Measurements from ENCODE around the gene PCGF1. TPM values are rescaled to one million over a fixed set of nuclear protein-coding genes. Genes with fewer than 3 reads are reported as not detected.

Gene PCGF1
- total and polyA plus RNA-seq, 2 of the 13 experiments (the other 11 are each of a cell fraction or from before 2014, with no cell fraction given), result 20.4 to 22.6 TPM

DNA sequence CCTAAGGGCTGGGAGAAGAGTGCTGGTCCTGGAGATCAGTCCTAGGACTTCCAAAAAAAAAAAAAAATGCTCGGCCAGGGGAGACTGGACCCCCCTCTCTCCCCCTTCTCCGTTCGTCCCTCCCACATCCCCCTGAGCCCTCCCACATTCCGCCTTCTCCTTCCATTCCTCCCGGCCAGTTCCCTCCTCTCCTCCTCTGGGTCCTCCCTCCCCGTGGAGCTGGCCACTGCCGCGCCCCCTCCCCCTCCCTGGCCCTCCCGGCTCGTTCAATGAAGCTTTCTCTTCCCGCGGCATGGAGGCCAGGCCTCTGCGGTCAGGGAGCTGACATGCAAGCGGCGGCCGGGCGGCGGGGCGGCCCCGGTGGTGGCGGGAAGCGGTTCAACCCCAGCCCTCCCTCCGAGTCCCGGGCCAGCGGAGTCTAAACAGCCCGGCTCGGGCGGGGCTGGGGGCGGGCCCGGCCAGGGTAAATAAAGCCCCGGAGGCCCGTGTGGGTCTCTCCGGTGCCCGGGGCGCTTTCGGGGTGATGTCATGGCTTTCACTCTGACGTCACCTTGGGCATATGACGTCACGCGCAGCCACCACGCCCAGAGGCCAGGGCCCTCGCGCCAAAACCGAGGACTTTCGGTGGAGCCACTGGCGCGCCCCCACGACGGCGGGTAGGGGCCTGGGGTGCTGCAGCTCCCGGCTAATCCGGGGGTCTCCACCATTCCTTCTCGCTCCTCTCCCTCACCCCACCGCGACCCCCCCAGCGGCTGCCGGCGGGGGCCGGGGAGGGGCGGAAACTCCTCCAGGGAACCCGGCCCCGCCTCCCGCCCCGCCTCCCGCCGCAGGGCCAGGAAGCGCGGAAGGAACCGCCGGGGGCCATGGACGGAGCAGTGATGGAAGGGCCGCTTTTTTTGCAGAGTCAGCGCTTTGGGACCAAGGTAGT is 46.7 kb upstream of the PCGF1 start, which contains the start of the genes DOK1 and LOXL3 (continued):
- no peak for TF ChIP-seq ZNF318 (CRISPR knock-in tag; IDR thresholded peaks at IDR 0.05)
- TF ChIP-seq, protein P1, sequence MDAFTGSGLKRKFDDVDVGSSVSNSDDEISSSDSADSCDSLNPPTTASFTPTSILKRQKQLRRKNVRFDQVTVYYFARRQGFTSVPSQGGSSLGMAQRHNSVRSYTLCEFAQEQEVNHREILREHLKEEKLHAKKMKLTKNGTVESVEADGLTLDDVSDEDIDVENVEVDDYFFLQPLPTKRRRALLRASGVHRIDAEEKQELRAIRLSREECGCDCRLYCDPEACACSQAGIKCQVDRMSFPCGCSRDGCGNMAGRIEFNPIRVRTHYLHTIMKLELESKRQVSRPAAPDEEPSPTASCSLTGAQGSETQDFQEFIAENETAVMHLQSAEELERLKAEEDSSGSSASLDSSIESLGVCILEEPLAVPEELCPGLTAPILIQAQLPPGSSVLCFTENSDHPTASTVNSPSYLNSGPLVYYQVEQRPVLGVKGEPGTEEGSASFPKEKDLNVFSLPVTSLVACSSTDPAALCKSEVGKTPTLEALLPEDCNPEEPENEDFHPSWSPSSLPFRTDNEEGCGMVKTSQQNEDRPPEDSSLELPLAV (CRISPR knock-in tag; conservative IDR thresholded peaks at IDR 0.05; ENCODE audit: low read depth), result no peak
- no peak for TF ChIP-seq JUNB (CRISPR knock-in tag; IDR thresholded peaks at IDR 0.05; ENCODE audit: borderline replicate concordance)
- no peak for TF ChIP-seq RBM39 (IDR thresholded peaks at IDR 0.05; ENCODE audit: low read depth, low read length, poor library complexity, severe bottlenecking)
- TF ChIP-seq FOXK1 (CRISPR knock-in tag; IDR thresholded peaks at IDR 0.05; ENCODE audit: borderline replicate concordance, low read depth), result no peak
- peak; percentile 86 for TF ChIP-seq ATF2 (CRISPR knock-in tag; IDR thresholded peaks at IDR 0.05)
- 0 out of 2 replicates have a peak, but pooled peaks have one; percentile 57 for TF ChIP-seq ZNF333 (CRISPR knock-in tag; IDR thresholded peaks at IDR 0.05; ENCODE audit: borderline replicate concordance)
- TF ChIP-seq, protein P2, sequence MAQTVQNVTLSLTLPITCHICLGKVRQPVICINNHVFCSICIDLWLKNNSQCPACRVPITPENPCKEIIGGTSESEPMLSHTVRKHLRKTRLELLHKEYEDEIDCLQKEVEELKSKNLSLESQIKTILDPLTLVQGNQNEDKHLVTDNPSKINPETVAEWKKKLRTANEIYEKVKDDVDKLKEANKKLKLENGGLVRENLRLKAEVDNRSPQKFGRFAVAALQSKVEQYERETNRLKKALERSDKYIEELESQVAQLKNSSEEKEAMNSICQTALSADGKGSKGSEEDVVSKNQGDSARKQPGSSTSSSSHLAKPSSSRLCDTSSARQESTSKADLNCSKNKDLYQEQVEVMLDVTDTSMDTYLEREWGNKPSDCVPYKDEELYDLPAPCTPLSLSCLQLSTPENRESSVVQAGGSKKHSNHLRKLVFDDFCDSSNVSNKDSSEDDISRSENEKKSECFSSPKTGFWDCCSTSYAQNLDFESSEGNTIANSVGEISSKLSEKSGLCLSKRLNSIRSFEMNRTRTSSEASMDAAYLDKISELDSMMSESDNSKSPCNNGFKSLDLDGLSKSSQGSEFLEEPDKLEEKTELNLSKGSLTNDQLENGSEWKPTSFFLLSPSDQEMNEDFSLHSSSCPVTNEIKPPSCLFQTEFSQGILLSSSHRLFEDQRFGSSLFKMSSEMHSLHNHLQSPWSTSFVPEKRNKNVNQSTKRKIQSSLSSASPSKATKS (CRISPR knock-in tag; IDR thresholded peaks at IDR 0.05), result no peak
- 0 out of 2 replicates have a peak, but pooled peaks have one; percentile 44 for TF ChIP-seq ZNF75D (CRISPR knock-in tag; IDR thresholded peaks at IDR 0.05; ENCODE audit: borderline replicate concordance)
- TF ChIP-seq SNAPC2 (CRISPR knock-in tag; IDR thresholded peaks at IDR 0.05), result peak; percentile 76; the same call in 1 of the 2 replicates
- TF ChIP-seq ZNF746 (CRISPR knock-in tag; IDR thresholded peaks at IDR 0.05), result 0 out of 2 replicates have a peak, but pooled peaks have one; percentile 26
